Globus pallidus (tissue), 1 donor: Measurements from ENCODE around the gene WNT6.

ENCODE experiments used
- DNase-seq: peaks from one replicate; pipeline ENCODE4 v3.0.0-alpha.2; 2015; ENCODE audit warnings: low spot score

Gene WNT6

GRCh38 chr2:218857371-218858137, 2.1 kb upstream of the WNT6 start:
- no peak for DNase-seq

GRCh38 chr2:218858138-218858445, 1.5 kb upstream of the WNT6 start:
- DNase-seq, result no peak

GRCh38 chr2:218858671-218859555, 692 bp upstream of the WNT6 start:
- no peak for DNase-seq

GRCh38 chr2:218859988-218860831, 605 bp downstream of the WNT6 start:
- DNase-seq, result no peak

GRCh38 chr2:218860950-218861381, 1.4 kb downstream of the WNT6 start:
- DNase-seq, result no peak

- no peak for DNase-seq
These were observed 2.2 kb downstream of the WNT6 start for GRCh38 chr2:218861645-218862318.

- no peak for DNase-seq
These were observed 3.5 kb downstream of the WNT6 start for GRCh38 chr2:218863021-218863520.

- DNase-seq, result no peak
These were observed 5.8 kb downstream of the WNT6 start for GRCh38 chr2:218865396-218865795.

- DNase-seq, result no peak
These were observed 6.4 kb downstream of the WNT6 start for GRCh38 chr2:218865999-218866398.

- no peak for DNase-seq
These were observed 8.3 kb downstream of the WNT6 start for GRCh38 chr2:218867900-218868299.

- no peak for DNase-seq
These were observed 9.5 kb downstream of the WNT6 start for GRCh38 chr2:218869064-218869463.

GRCh38 chr2:218870984-218871344, 11.4 kb downstream of the WNT6 start:
- DNase-seq, result no peak

GRCh38 chr2:218871345-218872302, 12.0 kb downstream of the WNT6 start:
- DNase-seq, result no peak

- no peak for DNase-seq
These were observed 13.2 kb downstream of the WNT6 start for GRCh38 chr2:218872645-218873358.

GRCh38 chr2:218873359-218874194, 14.0 kb downstream of the WNT6 start:
- DNase-seq, result no peak

- no peak for DNase-seq
These were observed 16.2 kb downstream of the WNT6 start for GRCh38 chr2:218875692-218876246.

- peak; percentile 68 for DNase-seq
These were observed 17.1 kb downstream of the WNT6 start for GRCh38 chr2:218876562-218877219.

GRCh38 chr2:218877331-218877730, 17.7 kb downstream of the WNT6 start:
- DNase-seq, result no peak
